Esophagus squamous epithelium (tissue), 4 donors: ENCODE results near the gene ZNF850.

Experiments used
- CTCF ChIP-seq, 6 experiments: fragments of 450-650 bp in 4 of 6; fragments of 200-600 bp in 2 of 6; sonication (generic) in 2 of 6; IDR thresholded peaks; one replicate each; pipeline ENCODE4 v1.5.1; 2016 to 2019; ENCODE audit warnings: antibody characterized with exemption in 6 of 6, mild to moderate bottlenecking in 4 of 6, moderate library complexity in 4 of 6
- POLR2A ChIP-seq, 4 donors: fragments of 450-650 bp; IDR thresholded peaks; one replicate each; pipeline ENCODE4 v1.6.1; 2017; ENCODE audit warnings: antibody characterized with exemption in 4 of 4, mild to moderate bottlenecking in 4 of 4, moderate library complexity in 3 of 4

GRCh38 chr19:36674201-36674600 is 98.4 kb downstream of the ZNF850 start:
- TF ChIP-seq CTCF (IDR thresholded peaks at IDR 0.05) = no peak
- TF ChIP-seq POLR2A (IDR thresholded peaks at IDR 0.05) = no peak
